K562 (cell line): Measurements from ENCODE around the gene CYSTM1. TPM values are rescaled to one million over a fixed set of nuclear protein-coding genes. Genes with fewer than 3 reads are reported as not detected.

Experiments used
- CHAMP1 ChIP-seq: fragments of 450-650 bp; IDR thresholded peaks from 2 replicates; pipeline ENCODE4 v1.6.1; 2016; ENCODE audit warnings: mild to moderate bottlenecking
- COPS2 ChIP-seq: fragments of 450-650 bp; conservative IDR thresholded peaks from 2 replicates; pipeline ENCODE4 v1.6.1; 2016; ENCODE audit warnings: mild to moderate bottlenecking, moderate library complexity
- ELF1 ChIP-seq: fragments of 200-800 bp; sonication (Bioruptor generic); IDR thresholded peaks from 2 replicates; pipeline ENCODE4 v1.6.1; 2016; ENCODE audit warnings: missing genetic modification characterization, missing compliant biosample characterization
- ESRRB ChIP-seq: fragments of 250-450 bp; sonication (Bioruptor Pico); IDR thresholded peaks from 2 replicates; pipeline ENCODE4 v1.5.0; 2020; ENCODE audit warnings: mild to moderate bottlenecking, moderate library complexity, borderline replicate concordance
- JUND ChIP-seq, 2 experiments: IDR thresholded peaks; 2 replicates in 1 of 2; 3 replicates in 1 of 2; pipeline ENCODE4 v1.6.1; 2011; ENCODE audit warnings: borderline replicate concordance in 2 of 2, low read depth in 2 of 2, low read length in 2 of 2, improper control_type of control experiment in 1 of 2, missing biosample characterization in 1 of 2, missing genetic modification characterization in 1 of 2, missing genetic modification reagents in 1 of 2
- KLF10 ChIP-seq: fragments of 250-450 bp; sonication (Bioruptor Pico); IDR thresholded peaks from 2 replicates; pipeline ENCODE4 v1.6.1; 2021; ENCODE audit warnings: matching md5 sums
- NFIC ChIP-seq: fragments of 450-650 bp; IDR thresholded peaks from 2 replicates; pipeline ENCODE4 v1.6.1; 2017; ENCODE audit warnings: mild to moderate bottlenecking, inconsistent platforms
- NFXL1 ChIP-seq: fragments of 450-650 bp; formaldehyde crosslinking; IDR thresholded peaks from 2 replicates; pipeline ENCODE4 v1.4.0; 2021; ENCODE audit warnings: mild to moderate bottlenecking
- NUFIP1 ChIP-seq: fragments of 450-650 bp; IDR thresholded peaks from 2 replicates; pipeline ENCODE4 v1.6.1; 2018; ENCODE audit not compliant: partially characterized antibody
- PML ChIP-seq: IDR thresholded peaks from 2 replicates; pipeline ENCODE4 v1.6.1; 2012; ENCODE audit warnings: low read length, inconsistent platforms
- RBM15 ChIP-seq: fragments of 200-400 bp; formaldehyde crosslinking; IDR thresholded peaks from 2 replicates; pipeline ENCODE4 v1.6.1; 2018; ENCODE audit warnings: mild to moderate bottlenecking, low read length, moderate library complexity; ENCODE audit not compliant: insufficient read depth
- RUNX1 ChIP-seq: sonication (generic); IDR thresholded peaks from 2 replicates; pipeline ENCODE4 v1.6.1; 2016; ENCODE audit warnings: antibody characterized with exemption, low read depth
- SIN3A ChIP-seq, 2 experiments: fragments of 150-350 bp in 1 of 2; IDR thresholded peaks; 2 replicates each; pipeline ENCODE4 v1.6.1; 2011 to 2016; ENCODE audit warnings: borderline replicate concordance in 2 of 2, low read depth in 2 of 2, low read length in 2 of 2, mild to moderate bottlenecking in 2 of 2, moderate library complexity in 2 of 2; ENCODE audit not compliant: control insufficient read depth in 1 of 2
- SMAD1 ChIP-seq: fragments of 150-350 bp; IDR thresholded peaks from 2 replicates; pipeline ENCODE4 v1.6.1; 2014; ENCODE audit warnings: low read length, low read depth; ENCODE audit not compliant: partially characterized antibody
- SRSF3 ChIP-seq: fragments of 200-400 bp; formaldehyde crosslinking; IDR thresholded peaks from 2 replicates; pipeline ENCODE4 v1.6.1; 2016; ENCODE audit warnings: mild to moderate bottlenecking, low read length, moderate library complexity; ENCODE audit not compliant: insufficient read depth
- TEAD4 ChIP-seq, 2 experiments: sonication (generic) in 1 of 2; formaldehyde crosslinking in 1 of 2; IDR thresholded peaks; 2 replicates each; pipeline versions ENCODE4 v1.6.1 to v1.8.0; 2012 to 2022; ENCODE audit warnings: borderline replicate concordance in 1 of 2, inconsistent platforms in 1 of 2, low read length in 1 of 2, mild to moderate bottlenecking in 1 of 2, missing genetic modification reagents in 1 of 2
- ZNF436 ChIP-seq: fragments of 250-450, 450-650 bp; sonication (Bioruptor Pico); formaldehyde crosslinking; IDR thresholded peaks from 2 replicates; pipeline ENCODE4 v1.7.0; 2020; ENCODE audit warnings: mild to moderate bottlenecking
- ZNF561 ChIP-seq: fragments of 450-650 bp; formaldehyde crosslinking; conservative IDR thresholded peaks from 2 replicates; pipeline ENCODE4 v1.4.0; 2020; ENCODE audit warnings: mild to moderate bottlenecking, moderate library complexity
- ZNF655 ChIP-seq: fragments of 250-450 bp; sonication (Bioruptor Pico); IDR thresholded peaks from 2 replicates; pipeline ENCODE4 v1.5.0; 2021
- ZNF740 ChIP-seq, 3 experiments: fragments of 200-800 bp in 1 of 3; sonication (Bioruptor generic) in 1 of 3; sonication (generic) in 1 of 3; formaldehyde crosslinking in 1 of 3; IDR thresholded peaks; 2 replicates each; pipeline versions ENCODE4 v1.6.1 to v1.8.0; 2016 to 2022; ENCODE audit warnings: mild to moderate bottlenecking in 2 of 3, missing compliant biosample characterization in 2 of 3, missing genetic modification characterization in 2 of 3, missing genetic modification reagents in 1 of 3
- ZNF830 ChIP-seq: fragments of 250-450 bp; sonication (Bioruptor Pico); IDR thresholded peaks from 2 replicates; pipeline ENCODE4 v1.5.0; 2021; ENCODE audit warnings: mild to moderate bottlenecking
- polyA plus RNA-seq, 8 experiments: library from polyadenylated mRNA; depleted of rRNA in 4 of 8; stranded (reverse) in 5 of 8; unstranded in 3 of 8; fragments of >200 nt; fragmentation: Nextera tagmentation in 2 of 8; fragmentation: Illumina TruSeq in 1 of 8; extraction: Ambion mirVana in 2 of 8; extraction: Trizol in 1 of 8; gene quantifications; 2 replicates each; pipeline versions ENCODE4 v1.2.1 to v1.2.3, GENCODE V29; 2011 to 2014; ENCODE audit warnings: inconsistent platforms in 1 of 8, missing spikeins in 1 of 8
- total RNA-seq, 7 experiments: library from RNA; depleted of rRNA in 6 of 7; stranded (reverse); fragments of >200 nt in 6 of 7; fragmentation: Illumina TruSeq in 2 of 7; extraction: Trizol in 2 of 7; gene quantifications; 2 replicates each; pipeline versions ENCODE4 v1.2.1 to v1.2.3, GENCODE V29; 2011 to 2021; ENCODE audit warnings: low replicate concordance in 1 of 7

The CYSTM1 gene
- total and polyA plus RNA-seq, 9 of the 15 experiments (the other 6 are each of a cell fraction or from before 2014, with no cell fraction given) = 76.1 to 422 (median 108) TPM

- TF ChIP-seq KLF10 (CRISPR knock-in tag) (no peak), SIN3A (IDR thresholded peaks at IDR 0.05; ENCODE audit: borderline replicate concordance in 2 of 2, control insufficient read depth in 1 of 2, low read depth in 2 of 2, low read length in 2 of 2) (no peak), NFIC (peak; percentile 65), ZNF561 (no peak), COPS2 (no peak), ZNF830 (CRISPR knock-in tag) (no peak), RBM15 (no peak), ZNF740 (CRISPR knock-in tag; IDR thresholded peaks at IDR 0.05) (no peak), ZNF740 (tag; IDR thresholded peaks at IDR 0.05) (no peak), JUND (IDR thresholded peaks at IDR 0.05; ENCODE audit: borderline replicate concordance, low read depth, low read length) (peak; percentile 87), JUND (tag; IDR thresholded peaks at IDR 0.05; ENCODE audit: borderline replicate concordance, low read depth, low read length) (peak; percentile 65; the same call in 2 of the 3 replicates), RUNX1 (no peak), SRSF3 (no peak), SMAD1 (no peak), ELF1 (no peak), NFXL1 (CRISPR knock-in tag) (peak; percentile 67; the same call in 1 of the 2 replicates), TEAD4 (IDR thresholded peaks at IDR 0.05; ENCODE audit: low read length) (peak; percentile 98), TEAD4 (CRISPR knock-in tag; IDR thresholded peaks at IDR 0.05; ENCODE audit: borderline replicate concordance) (no peak), PML (peak; percentile 94), CHAMP1 (no peak), ESRRB (no peak), ZNF655 (CRISPR knock-in tag) (no peak), NUFIP1 (no peak), ZNF436 (CRISPR knock-in tag) (no peak)
These were observed 42.5 kb downstream of the CYSTM1 start (continued) for GRCh38 chr5:140217299-140218026.
